CD4-positive, alpha-beta T cell treated with Interleukin-2 at 100 ng/mL for 4 hours (primary cell): ENCODE measurements around the gene NCOA5.

Source experiments
- DNase-seq: peaks from one replicate; pipeline ENCODE4 v3.0.0-alpha.2; 2020; ENCODE audit warnings: low spot score

The NCOA5 gene

GRCh38 chr20:46089167-46089416 is 670 bp downstream of the NCOA5 start:
- no peak for DNase-seq

- no peak for DNase-seq
Observed at GRCh38 chr20:46088409-46089166, 1.2 kb downstream of the NCOA5 start.

- no peak for DNase-seq
Observed at GRCh38 chr20:46087161-46087560, 2.6 kb downstream of the NCOA5 start.

GRCh38 chr20:46085179-46085851 is 4.4 kb downstream of the NCOA5 start:
- no peak for DNase-seq

GRCh38 chr20:46084805-46085178 is 5.0 kb downstream of the NCOA5 start:
- no peak for DNase-seq

- DNase-seq, result no peak
Observed at GRCh38 chr20:46083531-46084061, 6.2 kb downstream of the NCOA5 start.

GRCh38 chr20:46083101-46083500 is 6.7 kb downstream of the NCOA5 start:
- DNase-seq, result no peak

GRCh38 chr20:46081074-46081473 is 8.7 kb downstream of the NCOA5 start:
- no peak for DNase-seq

- no peak for DNase-seq
Observed at GRCh38 chr20:46078954-46079353, 10.8 kb downstream of the NCOA5 start.

- no peak for DNase-seq
Observed at GRCh38 chr20:46077642-46078305, 12.0 kb downstream of the NCOA5 start.

GRCh38 chr20:46076806-46077205 is 13.0 kb downstream of the NCOA5 start:
- DNase-seq, result no peak

GRCh38 chr20:46074006-46074405 is 15.8 kb downstream of the NCOA5 start:
- no peak for DNase-seq

GRCh38 chr20:46073443-46073842 is 16.3 kb downstream of the NCOA5 start:
- no peak for DNase-seq

GRCh38 chr20:46073024-46073423 is 16.7 kb downstream of the NCOA5 start:
- no peak for DNase-seq

GRCh38 chr20:46071573-46071972 is 18.2 kb downstream of the NCOA5 start:
- DNase-seq, result no peak

GRCh38 chr20:46070215-46070900 is 19.4 kb downstream of the NCOA5 start:
- DNase-seq, result no peak

GRCh38 chr20:46065691-46066090 is 24.1 kb downstream of the NCOA5 start:
- no peak for DNase-seq

GRCh38 chr20:46065006-46065405 is 24.8 kb downstream of the NCOA5 start:
- no peak for DNase-seq

- DNase-seq, result no peak
Observed at GRCh38 chr20:46063652-46064054, 26.1 kb downstream of the NCOA5 start.

GRCh38 chr20:46063151-46063550 is 26.6 kb downstream of the NCOA5 start:
- no peak for DNase-seq

GRCh38 chr20:46062621-46063020 is 27.1 kb downstream of the NCOA5 start:
- no peak for DNase-seq

- DNase-seq, result no peak
Observed at GRCh38 chr20:46062151-46062550, 27.6 kb downstream of the NCOA5 start.

- DNase-seq, result no peak
Observed at GRCh38 chr20:46060975-46061374, 28.8 kb downstream of the NCOA5 start.
